T-helper 1 cell treated with Interleukin-12 subunit alpha and Interleukin-12 subunit beta and Interleukin-4 antibody, amounts not matched to agents 30 μg/mL and 1 μg/mL, for 36 hours (primary cell): ENCODE results near the gene GSAP.
A peak's percentile ranks its signal among the peaks of the same experiment; 100 is the strongest.
"Not testable (repeated sequence)": the region's sequence is repeated elsewhere in the genome, so short reads cannot be mapped to it uniquely, and the experiment has no call there.

Experiments
- H3K27ac Mint-ChIP-seq: one replicate; pipeline ENCODE4 v1.8.0; 2021; ENCODE audit warnings: mild to moderate bottlenecking, mixed read lengths
- H3K27me3 Mint-ChIP-seq: one replicate; pipeline ENCODE4 v1.8.0; 2021; ENCODE audit warnings: low read depth, mixed read lengths
- H3K36me3 Mint-ChIP-seq: one replicate; pipeline ENCODE4 v1.8.0; 2021; ENCODE audit warnings: low read depth, mixed read lengths
- H3K4me1 Mint-ChIP-seq: one replicate; pipeline ENCODE4 v1.8.0; 2021; ENCODE audit warnings: low read depth, mixed read lengths
- H3K4me3 Mint-ChIP-seq: one replicate; pipeline ENCODE4 v1.8.0; 2021; ENCODE audit warnings: mild to moderate bottlenecking, moderate library complexity, mixed read lengths
- H3K9me3 Mint-ChIP-seq: one replicate; pipeline ENCODE4 v1.8.0; 2021; ENCODE audit warnings: mixed read lengths

Gene GSAP, protein sequence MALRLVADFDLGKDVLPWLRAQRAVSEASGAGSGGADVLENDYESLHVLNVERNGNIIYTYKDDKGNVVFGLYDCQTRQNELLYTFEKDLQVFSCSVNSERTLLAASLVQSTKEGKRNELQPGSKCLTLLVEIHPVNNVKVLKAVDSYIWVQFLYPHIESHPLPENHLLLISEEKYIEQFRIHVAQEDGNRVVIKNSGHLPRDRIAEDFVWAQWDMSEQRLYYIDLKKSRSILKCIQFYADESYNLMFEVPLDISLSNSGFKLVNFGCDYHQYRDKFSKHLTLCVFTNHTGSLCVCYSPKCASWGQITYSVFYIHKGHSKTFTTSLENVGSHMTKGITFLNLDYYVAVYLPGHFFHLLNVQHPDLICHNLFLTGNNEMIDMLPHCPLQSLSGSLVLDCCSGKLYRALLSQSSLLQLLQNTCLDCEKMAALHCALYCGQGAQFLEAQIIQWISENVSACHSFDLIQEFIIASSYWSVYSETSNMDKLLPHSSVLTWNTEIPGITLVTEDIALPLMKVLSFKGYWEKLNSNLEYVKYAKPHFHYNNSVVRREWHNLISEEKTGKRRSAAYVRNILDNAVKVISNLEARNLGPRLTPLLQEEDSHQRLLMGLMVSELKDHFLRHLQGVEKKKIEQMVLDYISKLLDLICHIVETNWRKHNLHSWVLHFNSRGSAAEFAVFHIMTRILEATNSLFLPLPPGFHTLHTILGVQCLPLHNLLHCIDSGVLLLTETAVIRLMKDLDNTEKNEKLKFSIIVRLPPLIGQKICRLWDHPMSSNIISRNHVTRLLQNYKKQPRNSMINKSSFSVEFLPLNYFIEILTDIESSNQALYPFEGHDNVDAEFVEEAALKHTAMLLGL

GRCh38 chr7:77415823-77416620 lies at the start of gene GSAP:
Gene GSAP, minus strand, starts transcription at chr7:77416349. Its CDS starts 28 bp downstream, at chr7:77416321.
- Mint-ChIP-seq H3K27me3 (peaks cover 31% of the 10 kb centered on the region), H3K27ac (peak within 1 kb of the TSS; percentile 41), H3K4me3 (peak within 1 kb of the TSS; percentile 63), H3K36me3 (peaks cover 1% of the 10 kb centered on the region), H3K9me3 (no peaks in the 10 kb centered on the region), H3K4me1 (peaks cover 20% of the 10 kb centered on the region)

- Mint-ChIP-seq H3K36me3 (no peaks in the 10 kb centered on the region), H3K4me1 (peaks cover 2% of the 10 kb centered on the region), H3K27ac (no peak overlapping the region), H3K9me3 (no peaks in the 10 kb centered on the region), H3K4me3 (no peak overlapping the region), H3K27me3 (no peaks in the 10 kb centered on the region)
These were observed 49.1 kb upstream of the GSAP start for GRCh38 chr7:77465256-77465655.

DNA sequence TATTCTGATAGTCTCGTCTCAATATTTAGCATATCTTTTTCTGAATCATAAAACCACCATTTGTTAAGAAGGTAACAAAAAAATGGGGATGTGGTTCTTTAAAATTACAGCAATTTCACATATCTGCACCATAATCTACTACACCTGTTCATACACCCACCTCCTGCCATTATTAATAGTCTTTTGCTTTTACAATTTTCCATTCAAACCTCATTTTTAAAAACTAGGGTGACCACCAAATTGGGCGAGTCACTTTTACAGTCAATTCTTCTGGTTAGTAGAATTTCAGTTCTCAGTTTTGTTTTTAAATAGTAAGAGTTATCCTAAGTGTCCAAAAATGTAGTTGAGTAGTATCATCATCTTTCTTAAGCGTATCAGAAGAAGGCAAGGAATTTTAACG lies 48.4 kb upstream of the GSAP start:
- Mint-ChIP-seq H3K27me3 (no peaks in the 10 kb centered on the region), H3K4me3 (no peak overlapping the region), H3K36me3 (no peaks in the 10 kb centered on the region), H3K27ac (no peak overlapping the region), H3K9me3 (no peaks in the 10 kb centered on the region), H3K4me1 (peaks cover 2% of the 10 kb centered on the region)

- not testable (repeated sequence) for H3K4me1 Mint-ChIP-seq, H3K4me3 Mint-ChIP-seq, H3K27ac Mint-ChIP-seq, H3K27me3 Mint-ChIP-seq, H3K36me3 Mint-ChIP-seq, H3K9me3 Mint-ChIP-seq
These were observed 47.5 kb upstream of the GSAP start for GRCh38 chr7:77463632-77464031.

DNA sequence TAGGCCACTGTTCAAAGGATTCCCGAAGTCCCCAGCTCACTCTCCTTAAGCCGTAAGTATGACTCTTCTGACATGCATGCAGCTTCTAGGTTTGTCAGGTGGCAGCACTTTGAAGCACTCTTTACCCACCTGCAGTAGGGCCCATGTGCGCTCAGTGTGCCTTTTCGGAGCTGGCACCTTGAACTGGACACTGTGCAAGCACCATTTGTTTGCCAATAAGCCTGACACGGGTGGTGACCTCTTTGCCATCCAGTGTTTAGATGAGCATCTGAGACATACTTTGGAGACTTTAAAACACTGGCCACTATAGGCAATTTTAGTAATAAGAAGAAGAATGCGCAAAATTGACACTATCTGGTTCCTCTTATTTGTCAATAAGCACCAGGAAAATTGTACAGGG lies 45.7 kb upstream of the GSAP start:
- Mint-ChIP-seq H3K9me3 (no peaks in the 10 kb centered on the region), H3K27me3 (no peaks in the 10 kb centered on the region), H3K36me3 (no peaks in the 10 kb centered on the region), H3K27ac (no peak overlapping the region), H3K4me1 (peaks cover 2% of the 10 kb centered on the region), H3K4me3 (no peak overlapping the region)

DNA sequence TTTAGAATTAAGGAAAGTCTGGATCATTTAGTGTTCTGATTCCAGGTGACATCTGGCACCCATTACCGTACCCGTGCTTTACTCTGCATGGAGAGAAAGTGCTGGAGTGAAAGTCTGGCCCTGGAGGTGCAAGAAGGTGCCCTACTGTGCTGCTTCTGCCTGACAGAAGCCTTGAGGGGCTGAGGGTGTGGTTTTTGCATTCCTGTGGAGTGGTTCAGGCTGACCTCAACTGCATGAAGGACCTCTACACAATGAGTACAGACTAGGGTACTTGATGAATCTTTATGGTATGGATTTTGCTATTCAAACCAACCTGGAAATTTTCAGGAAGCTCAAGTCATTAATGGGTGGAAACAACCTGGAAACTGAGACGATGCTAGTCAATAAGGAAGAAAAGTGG lies 45.1 kb upstream of the GSAP start:
- Mint-ChIP-seq H3K4me3 (no peak overlapping the region), H3K27me3 (no peaks in the 10 kb centered on the region), H3K27ac (no peak overlapping the region), H3K36me3 (no peaks in the 10 kb centered on the region), H3K9me3 (no peaks in the 10 kb centered on the region), H3K4me1 (peaks cover 2% of the 10 kb centered on the region)

GRCh38 chr7:77460057-77460486 lies 43.9 kb upstream of the GSAP start:
- Mint-ChIP-seq H3K9me3 (no peaks in the 10 kb centered on the region), H3K4me3 (no peak overlapping the region), H3K27ac (no peak overlapping the region), H3K27me3 (peaks cover 2% of the 10 kb centered on the region), H3K4me1 (peaks cover 2% of the 10 kb centered on the region), H3K36me3 (no peaks in the 10 kb centered on the region)

- H3K4me3 Mint-ChIP-seq, result no peak overlapping the region
- no peaks in the 10 kb centered on the region for H3K4me1 Mint-ChIP-seq
- peaks cover 4% of the 10 kb centered on the region for H3K27me3 Mint-ChIP-seq
- H3K36me3 Mint-ChIP-seq, result no peaks in the 10 kb centered on the region
- H3K9me3 Mint-ChIP-seq, result no peaks in the 10 kb centered on the region
- no peak overlapping the region for H3K27ac Mint-ChIP-seq
These were observed 43.2 kb upstream of the GSAP start for GRCh38 chr7:77459311-77459726.

- Mint-ChIP-seq H3K9me3 (no peaks in the 10 kb centered on the region), H3K4me1 (no peaks in the 10 kb centered on the region), H3K27ac (no peak overlapping the region), H3K27me3 (peaks cover 7% of the 10 kb centered on the region), H3K4me3 (no peak overlapping the region), H3K36me3 (no peaks in the 10 kb centered on the region)
These were observed 42.6 kb upstream of the GSAP start for GRCh38 chr7:77458786-77459185.

DNA sequence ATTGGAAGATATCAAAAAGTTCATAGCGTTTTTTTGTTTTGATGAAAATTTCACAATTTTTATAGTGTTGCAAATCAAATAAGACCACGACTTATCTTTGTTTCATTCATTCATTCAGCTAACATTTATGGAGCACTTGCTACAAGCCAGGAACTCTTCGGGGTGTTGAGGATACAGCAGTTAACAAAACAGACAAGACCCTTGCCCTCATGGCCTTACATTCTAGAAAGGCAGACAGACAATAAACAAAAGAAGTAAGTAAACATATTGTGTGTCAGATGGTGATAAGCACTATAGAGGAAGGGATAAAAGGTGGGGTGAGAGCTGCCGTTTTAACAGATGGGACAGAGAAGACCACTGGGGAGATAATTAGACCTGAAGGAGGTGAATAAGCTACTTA lies 41.6 kb upstream of the GSAP start:
- no peak overlapping the region for H3K27ac Mint-ChIP-seq
- no peak overlapping the region for H3K4me3 Mint-ChIP-seq
- peaks cover 11% of the 10 kb centered on the region for H3K27me3 Mint-ChIP-seq
- no peaks in the 10 kb centered on the region for H3K4me1 Mint-ChIP-seq
- no peaks in the 10 kb centered on the region for H3K36me3 Mint-ChIP-seq
- H3K9me3 Mint-ChIP-seq, result no peaks in the 10 kb centered on the region

GRCh38 chr7:77456696-77457095 lies 40.5 kb upstream of the GSAP start:
- Mint-ChIP-seq H3K4me1 (no peaks in the 10 kb centered on the region), H3K27ac (no peak overlapping the region), H3K9me3 (no peaks in the 10 kb centered on the region), H3K27me3 (peaks cover 11% of the 10 kb centered on the region), H3K4me3 (no peak overlapping the region), H3K36me3 (no peaks in the 10 kb centered on the region)

GRCh38 chr7:77455321-77455720 lies 39.2 kb upstream of the GSAP start:
- peaks cover 11% of the 10 kb centered on the region for H3K27me3 Mint-ChIP-seq
- H3K9me3 Mint-ChIP-seq, result no peaks in the 10 kb centered on the region
- no peaks in the 10 kb centered on the region for H3K36me3 Mint-ChIP-seq
- no peak overlapping the region for H3K4me3 Mint-ChIP-seq
- no peak overlapping the region for H3K27ac Mint-ChIP-seq
- H3K4me1 Mint-ChIP-seq, result no peaks in the 10 kb centered on the region

GRCh38 chr7:77454802-77455201 lies 38.7 kb upstream of the GSAP start:
- H3K27ac Mint-ChIP-seq, result no peak overlapping the region
- H3K9me3 Mint-ChIP-seq, result no peaks in the 10 kb centered on the region
- H3K36me3 Mint-ChIP-seq, result no peaks in the 10 kb centered on the region
- no peak overlapping the region for H3K4me3 Mint-ChIP-seq
- peaks cover 11% of the 10 kb centered on the region for H3K27me3 Mint-ChIP-seq
- no peaks in the 10 kb centered on the region for H3K4me1 Mint-ChIP-seq

DNA sequence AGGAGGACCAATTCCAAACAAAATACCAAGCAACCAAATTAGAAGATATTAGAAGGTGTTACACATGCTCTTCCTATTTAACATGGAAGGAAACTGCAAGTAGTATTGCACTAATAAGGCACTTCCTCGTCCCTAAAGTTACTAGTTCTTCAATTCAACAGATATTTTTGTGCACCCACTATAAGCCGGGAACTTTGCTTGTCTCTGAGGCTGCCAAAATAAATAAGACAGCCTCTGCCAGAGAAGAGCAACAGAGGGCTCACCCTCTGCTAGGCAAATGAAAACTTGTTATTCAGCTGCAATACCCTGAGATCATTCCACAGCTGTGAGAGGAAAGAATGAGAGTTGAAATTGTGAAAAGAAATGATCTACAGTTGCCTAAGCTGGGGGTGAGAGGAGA lies 37.4 kb upstream of the GSAP start:
- Mint-ChIP-seq H3K36me3 (no peaks in the 10 kb centered on the region), H3K27ac (no peak overlapping the region), H3K9me3 (no peaks in the 10 kb centered on the region), H3K27me3 (peaks cover 11% of the 10 kb centered on the region), H3K4me1 (no peaks in the 10 kb centered on the region), H3K4me3 (no peak overlapping the region)
